HFF-Myc (cell line): Measurements from ENCODE around the gene PPP1R9A.

Experiments
- DNase-seq: peaks from one replicate; pipeline ENCODE4 v3.0.0-alpha.2; 2011; ENCODE audit warnings: low read depth; ENCODE audit errors: extremely low read depth
- H3K4me3 ChIP-seq: replicated peaks from 2 replicates; pipeline ENCODE4 v1.5.1; 2011; ENCODE audit warnings: low read depth, mild to moderate bottlenecking, control low read depth, low read length
- CTCF ChIP-seq: IDR thresholded peaks from 2 replicates; pipeline ENCODE4 v1.5.1; 2012; ENCODE audit warnings: mild to moderate bottlenecking, low read depth, low read length, control low read depth; ENCODE audit errors: missing control alignments

Gene PPP1R9A

DNA sequence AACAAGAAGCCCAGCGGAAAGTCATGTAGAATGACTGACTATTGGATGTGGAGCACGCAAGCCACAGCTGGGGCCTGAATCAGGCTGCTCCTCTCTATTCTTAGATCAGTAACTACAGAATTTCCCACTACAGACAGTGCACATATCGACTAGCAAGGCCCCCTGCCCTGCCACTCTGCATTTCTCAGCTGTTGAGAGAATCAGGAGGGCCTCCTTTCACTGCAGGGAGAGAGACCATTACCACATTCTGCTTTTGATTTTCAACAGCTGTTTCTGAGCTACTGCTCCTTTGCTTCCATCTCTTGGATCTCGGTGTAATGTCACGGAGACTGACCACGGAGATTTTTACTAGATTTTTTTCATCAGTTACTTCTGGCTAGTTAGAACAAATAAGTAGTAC is 343.2 kb downstream of the PPP1R9A start:
- H3K4me3 ChIP-seq, result no peak overlapping the region
- no peak for TF ChIP-seq CTCF
- DNase-seq, result no peak

- no peak overlapping the region for H3K4me3 ChIP-seq
- no peak for TF ChIP-seq CTCF
- no peak for DNase-seq
Measured at GRCh38 chr7:95251966-95252365, 344.6 kb downstream of the PPP1R9A start.

GRCh38 chr7:95253986-95254385 is 346.6 kb downstream of the PPP1R9A start:
- no peak for TF ChIP-seq CTCF

GRCh38 chr7:95255691-95256090 is 348.3 kb downstream of the PPP1R9A start:
- TF ChIP-seq CTCF, result no peak
- no peak overlapping the region for H3K4me3 ChIP-seq
- no peak for DNase-seq

More at GRCh38 chr7:95253986-95254385, 346.6 kb downstream of the PPP1R9A start:
- no peak for DNase-seq
- no peak overlapping the region for H3K4me3 ChIP-seq

- no peak for TF ChIP-seq CTCF
- no peak for DNase-seq
- H3K4me3 ChIP-seq, result no peak overlapping the region
Measured at GRCh38 chr7:95261895-95262415, 354.6 kb downstream of the PPP1R9A start.

- TF ChIP-seq CTCF, result no peak
- no peak for DNase-seq
- no peak overlapping the region for H3K4me3 ChIP-seq
Measured at GRCh38 chr7:95262875-95263274, 355.5 kb downstream of the PPP1R9A start.

DNA sequence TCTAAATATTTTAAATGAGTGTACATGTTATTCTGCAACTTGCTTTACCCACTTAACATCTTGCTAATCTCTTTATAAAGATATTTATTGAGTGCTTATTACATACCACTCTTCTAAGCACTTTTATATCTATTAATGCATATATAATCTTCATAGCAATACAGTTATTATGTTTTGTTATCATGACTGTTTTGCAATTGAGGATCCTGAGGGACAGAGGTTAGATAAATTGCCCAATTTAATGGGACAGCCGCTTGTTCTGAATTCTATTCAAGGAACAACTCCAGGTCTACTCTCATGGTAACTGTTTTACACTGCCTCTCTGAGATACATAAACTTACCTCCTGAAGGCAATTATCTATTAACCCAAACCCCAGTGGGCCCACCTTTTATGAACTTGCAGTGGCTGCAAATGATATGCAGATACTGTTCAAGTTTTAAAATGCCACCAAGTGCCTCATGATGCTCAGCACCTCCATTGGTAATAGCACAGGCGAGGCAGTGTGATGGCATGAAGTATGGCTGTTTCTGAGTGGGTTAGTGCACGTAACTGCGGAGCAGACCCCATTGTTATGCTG is 356.5 kb downstream of the PPP1R9A start:
- H3K4me3 ChIP-seq, result no peak overlapping the region
- no peak for TF ChIP-seq CTCF
- no peak for DNase-seq
